Activated CD8-positive, alpha-beta memory T cell treated with anti-CD3 and anti-CD28 coated beads, Interleukin-2, amount 50 U/mL, for 1 hour (primary cell): ENCODE data around the gene TUFT1.
"Not testable (repeated sequence)": the region's sequence is repeated elsewhere in the genome, so short reads cannot be mapped to it uniquely, and the experiment has no call there.

Source experiments
- DNase-seq: peaks from one replicate; pipeline ENCODE4 v3.0.0-alpha.2; 2020; ENCODE audit errors: extremely low read depth

TUFT1 gene

DNA sequence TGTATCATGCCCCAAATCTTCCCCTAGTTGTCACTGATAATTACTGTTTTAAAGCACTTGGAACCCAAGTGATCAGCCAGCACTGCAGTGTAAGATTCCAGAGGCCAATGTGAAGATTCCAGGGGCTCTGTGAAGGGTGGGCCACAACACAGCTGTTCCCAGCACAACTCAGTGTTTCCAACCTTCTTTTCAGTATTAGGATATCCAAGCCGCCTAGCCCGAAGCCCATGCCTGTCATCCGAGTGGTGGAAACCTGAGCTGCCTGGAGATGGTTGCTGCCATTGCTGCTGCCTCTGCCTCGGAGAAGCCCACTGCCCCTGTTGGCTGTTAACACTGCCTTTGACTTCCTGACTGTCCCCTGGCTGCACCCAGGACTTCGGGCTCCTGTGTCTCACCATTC lies 41.3 kb downstream of the TUFT1 start:
- no peak for DNase-seq

DNA sequence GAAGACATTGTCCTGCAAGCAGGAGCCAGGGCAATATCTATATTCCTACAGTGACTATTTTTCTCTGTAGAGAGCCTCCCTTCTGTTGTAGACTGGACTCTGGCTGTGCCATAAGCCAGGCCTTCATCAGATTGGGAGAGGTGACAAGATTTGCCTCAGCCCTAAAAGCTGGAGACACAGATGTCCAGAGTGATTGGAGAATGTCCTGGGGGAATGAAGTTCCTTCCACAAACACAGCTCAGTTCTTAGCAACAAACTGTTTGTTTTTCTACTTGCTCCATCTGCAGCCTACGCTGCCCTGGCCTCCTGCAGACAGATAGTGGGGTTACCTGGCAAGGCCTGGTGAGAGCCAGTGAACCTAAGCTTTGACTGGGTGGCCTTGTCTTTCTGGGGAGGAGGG lies 41.8 kb downstream of the TUFT1 start:
- no peak for DNase-seq

DNA sequence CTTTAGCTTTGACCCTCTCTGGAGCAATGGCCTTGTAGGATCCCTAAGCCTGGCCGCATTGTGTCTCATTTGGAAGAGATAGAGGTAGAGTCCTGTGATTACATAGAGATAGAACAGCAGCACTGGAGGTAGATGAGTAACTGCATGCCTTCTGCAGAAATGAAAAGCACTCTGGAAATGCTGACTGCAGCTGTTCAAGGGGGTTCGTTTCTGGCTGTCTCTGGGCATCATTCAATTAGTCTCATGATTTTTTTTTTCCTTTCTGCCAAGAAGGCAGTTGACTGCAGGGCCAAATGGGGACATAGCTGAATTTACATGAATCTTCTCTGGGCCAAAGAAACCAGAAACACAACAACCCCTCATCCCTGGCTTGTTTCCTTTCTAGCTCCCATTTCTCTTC lies 43.7 kb downstream of the TUFT1 start:
- DNase-seq, result no peak

DNA sequence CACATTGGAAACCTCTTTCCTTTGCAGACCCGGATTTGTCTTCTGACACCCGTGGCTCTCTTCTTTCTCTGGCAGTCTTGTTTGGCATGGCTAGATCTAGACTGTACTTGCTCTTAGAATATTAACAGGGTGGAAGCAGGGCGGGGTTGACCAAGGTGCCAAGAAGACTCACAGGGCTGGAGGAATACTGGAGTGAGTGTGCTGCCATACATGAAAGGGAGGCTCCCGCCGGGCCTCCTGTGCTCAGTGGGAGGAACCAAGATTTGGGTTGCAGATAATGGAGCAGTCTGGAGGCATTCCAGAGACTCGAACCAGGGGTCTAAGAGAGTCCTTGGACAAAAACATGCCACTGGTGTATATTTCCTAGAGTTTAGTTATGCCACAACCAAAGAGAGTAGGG lies 44.2 kb downstream of the TUFT1 start:
- DNase-seq, result no peak

DNA sequence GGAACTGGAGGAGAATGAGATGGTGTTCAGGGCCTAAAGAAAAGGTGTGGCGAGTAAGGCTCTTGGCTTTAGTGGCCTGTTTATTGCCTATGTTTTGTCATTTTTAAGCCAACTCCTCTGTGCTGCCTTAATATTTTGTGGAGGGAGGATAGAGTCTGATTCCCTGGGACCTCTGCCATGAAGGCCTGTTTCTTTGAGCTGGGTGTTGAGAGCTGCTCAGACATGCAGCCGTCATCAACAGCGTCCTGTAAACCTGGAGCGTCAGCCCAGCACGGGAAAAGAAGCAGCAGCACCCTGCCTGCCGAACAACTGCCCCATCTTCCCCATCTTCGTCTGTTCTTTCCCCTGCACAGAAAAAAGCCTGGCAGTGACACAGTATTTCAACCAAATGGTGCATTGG lies 44.7 kb downstream of the TUFT1 start:
- no peak for DNase-seq

DNA sequence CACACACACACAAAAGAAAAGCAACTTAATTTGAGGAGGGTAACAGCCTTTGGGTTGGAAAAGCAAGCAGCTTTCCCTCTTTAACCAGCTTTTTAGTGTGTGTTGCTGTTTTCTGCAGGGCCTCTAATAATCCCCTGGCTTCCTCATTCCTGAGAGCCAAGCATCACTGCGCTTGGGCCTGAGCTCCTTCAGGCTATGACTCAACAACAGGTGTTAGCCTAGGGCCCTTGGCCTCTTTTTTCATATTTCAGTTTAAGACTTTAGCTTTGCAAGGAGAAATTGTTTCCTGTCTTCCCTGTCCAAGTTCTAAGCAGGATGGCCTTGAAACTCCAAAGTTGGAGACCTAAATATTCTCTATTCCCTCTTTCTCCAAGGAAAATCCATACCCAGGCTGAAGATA lies 45.5 kb downstream of the TUFT1 start:
- no peak for DNase-seq

DNA sequence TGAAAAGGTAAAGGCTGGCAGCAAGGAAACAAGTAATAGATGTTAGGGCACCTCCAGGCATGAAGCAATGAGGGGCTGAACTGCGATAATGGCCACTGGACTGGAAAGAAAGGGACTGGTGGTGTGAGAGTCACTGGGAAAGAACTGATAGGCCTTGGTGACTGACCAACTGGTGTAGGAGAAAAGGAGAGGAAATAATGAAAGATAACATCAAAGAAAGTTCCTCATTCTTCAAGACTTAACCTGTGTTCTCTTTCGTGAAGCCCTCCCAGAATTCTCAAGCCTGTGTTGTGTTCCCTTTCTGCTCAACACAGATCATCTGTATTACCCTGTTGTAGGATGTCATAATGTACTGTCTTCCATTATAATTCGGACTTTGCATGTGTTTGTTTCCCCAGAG lies 50.9 kb downstream of the TUFT1 start:
- no peak for DNase-seq

DNA sequence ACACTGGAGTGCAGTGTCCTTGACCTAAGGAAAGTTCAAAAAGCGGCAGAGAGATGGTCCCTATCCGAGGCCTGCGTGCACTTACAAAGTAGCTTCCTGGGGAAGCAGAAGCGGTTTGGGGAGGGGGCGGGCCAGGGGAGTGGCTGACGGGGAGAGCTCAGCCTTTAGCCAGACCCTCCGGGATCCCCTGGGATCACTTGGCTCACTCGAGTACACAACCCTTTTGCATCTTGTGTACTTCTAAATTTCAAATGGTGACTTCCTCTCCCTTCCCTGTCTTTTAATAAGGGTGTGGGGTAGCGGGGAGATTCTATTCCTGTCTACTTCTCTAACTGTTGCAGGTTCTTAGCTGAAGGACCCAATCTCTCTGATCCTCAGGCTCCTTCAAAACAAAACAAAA lies 53.6 kb downstream of the TUFT1 start:
- no peak for DNase-seq

DNA sequence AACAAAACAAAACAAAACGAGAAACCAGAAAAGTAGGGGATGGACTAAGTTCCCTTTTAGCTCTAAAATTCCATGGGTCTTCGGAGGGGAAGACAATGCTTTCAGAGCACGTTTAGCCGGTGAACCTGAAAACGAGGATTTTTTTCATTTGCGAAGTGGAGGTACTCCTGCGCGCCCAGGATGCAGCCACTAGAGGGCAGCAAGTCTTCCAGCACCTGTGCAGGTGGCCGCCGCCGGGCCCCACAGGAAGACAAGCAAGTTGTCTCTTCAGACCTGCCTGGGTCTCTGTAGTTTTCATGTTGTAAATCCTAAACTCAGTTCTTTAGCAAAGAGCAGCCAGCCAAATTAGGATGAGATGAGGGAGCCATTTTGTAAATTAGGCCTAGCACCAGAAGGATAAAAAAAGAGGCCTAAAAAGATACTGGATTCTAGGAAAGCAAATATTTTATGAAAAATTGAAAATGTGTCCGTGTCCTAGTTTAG lies 54.1 kb downstream of the TUFT1 start:
- DNase-seq, result peak; percentile 65

DNA sequence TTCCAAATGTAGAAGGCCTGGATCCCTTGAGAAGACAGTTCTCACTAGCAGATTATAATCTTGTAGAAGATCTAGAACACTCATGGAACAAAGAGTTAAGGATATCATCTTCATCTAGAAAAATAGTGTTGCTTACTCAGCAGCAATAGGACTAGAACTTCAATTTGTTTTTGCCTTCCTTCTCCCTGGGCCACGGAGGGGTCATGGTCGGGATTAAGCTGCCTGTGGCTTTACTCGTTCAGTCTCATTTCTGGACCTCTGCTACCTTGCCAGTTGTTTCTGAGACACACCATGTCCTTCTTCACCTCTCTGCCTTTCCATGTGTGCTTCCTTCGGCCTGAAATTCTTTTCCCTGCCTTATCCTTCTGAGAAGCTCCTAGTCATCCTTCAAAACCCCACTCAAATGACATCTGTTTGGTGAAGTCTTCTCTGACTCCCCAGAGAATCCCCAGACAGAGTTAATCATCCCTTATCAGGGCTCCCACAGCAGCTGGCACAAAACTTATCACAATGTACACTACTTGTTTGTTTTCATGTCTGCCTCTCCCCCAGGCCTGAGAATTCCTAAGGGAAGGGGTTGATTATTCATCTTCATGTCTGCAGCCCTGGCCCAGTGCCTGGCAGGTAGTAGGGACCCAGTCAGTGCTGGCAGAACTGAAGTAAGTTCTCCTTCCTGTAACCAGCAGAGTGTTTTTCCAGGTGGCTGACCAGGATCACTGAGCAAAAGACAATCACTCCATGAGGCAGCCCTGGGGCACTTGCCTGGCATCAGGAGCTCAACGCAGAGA lies 56.3 kb downstream of the TUFT1 start:
- no peak for DNase-seq

DNA sequence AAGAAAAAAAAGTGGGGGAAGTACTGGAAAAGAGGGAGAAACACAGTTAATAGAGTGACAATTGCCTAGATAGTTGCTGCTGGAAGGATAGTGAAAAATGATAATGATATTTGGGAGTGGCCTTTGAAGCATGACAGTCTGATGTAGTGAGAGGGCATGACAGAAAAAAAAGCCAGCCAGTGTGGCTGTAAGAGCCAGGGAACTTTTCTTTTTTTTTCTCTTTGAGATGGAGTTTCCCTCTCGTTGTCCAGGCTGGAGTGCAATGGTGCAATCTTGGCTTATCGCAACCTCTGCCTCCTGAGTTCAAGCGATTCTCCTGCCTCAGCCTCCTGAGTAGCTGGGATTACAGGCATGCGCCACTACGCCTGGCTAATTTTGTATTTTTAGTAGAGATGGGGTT lies 62.4 kb downstream of the TUFT1 start:
- not testable (repeated sequence) for DNase-seq

DNA sequence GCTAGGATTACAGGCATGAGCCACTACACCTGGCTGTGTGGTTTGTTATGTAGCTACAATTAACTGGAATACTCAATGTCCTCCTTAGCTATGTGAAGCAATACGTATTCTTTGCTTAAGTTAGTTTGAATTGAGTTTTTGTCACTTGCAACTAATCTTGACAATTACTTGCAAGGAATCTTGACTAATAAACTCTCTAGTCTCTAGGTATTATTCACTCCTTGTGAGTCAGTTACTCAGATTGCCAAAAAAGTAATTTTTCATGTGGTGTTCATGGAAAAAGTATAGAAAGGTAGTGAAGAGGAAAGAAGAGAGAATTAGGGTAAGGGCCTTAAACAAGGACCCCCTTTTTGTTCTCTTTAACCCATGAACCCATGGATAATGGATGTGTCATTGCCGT lies 64.2 kb downstream of the TUFT1 start:
- no peak for DNase-seq

DNA sequence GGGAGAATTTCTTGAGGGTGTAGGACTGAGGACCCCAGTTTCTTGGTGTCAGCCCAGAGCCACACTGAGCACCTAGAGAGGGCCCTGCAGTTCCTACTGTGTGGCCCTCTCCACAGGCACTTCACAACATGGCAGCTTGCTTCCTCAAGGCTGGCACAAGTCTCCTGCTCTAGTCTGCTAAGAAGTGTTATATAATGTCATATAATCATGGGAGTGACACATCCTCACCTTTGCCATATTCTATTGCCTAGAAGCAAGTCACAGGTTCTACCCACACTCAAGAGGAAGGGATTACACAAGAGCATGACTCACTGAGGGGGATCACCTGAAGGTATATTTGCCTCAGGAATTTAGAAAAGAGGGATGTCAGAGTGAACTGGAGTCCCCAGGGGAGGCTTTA lies 66.3 kb downstream of the TUFT1 start:
- DNase-seq, result no peak

DNA sequence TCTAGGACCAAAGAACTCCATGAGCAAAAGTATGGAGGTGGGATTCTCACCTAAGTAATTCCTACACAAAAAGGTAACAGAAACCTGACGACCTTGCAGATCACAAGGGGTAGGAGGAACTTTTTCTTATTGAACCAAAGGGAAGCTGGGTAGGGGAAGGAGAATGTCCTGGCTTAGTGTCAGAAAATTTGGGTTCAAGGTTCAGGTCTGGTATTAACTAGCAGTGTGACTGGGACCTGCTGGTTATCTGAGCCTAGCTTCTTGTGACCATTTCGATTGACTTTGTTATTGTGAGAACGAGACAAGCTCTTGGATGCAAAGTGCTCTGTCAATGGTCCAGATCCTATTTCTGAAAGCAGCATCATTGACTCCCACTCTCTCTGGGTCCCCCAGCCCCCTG lies 66.7 kb downstream of the TUFT1 start:
- no peak for DNase-seq

DNA sequence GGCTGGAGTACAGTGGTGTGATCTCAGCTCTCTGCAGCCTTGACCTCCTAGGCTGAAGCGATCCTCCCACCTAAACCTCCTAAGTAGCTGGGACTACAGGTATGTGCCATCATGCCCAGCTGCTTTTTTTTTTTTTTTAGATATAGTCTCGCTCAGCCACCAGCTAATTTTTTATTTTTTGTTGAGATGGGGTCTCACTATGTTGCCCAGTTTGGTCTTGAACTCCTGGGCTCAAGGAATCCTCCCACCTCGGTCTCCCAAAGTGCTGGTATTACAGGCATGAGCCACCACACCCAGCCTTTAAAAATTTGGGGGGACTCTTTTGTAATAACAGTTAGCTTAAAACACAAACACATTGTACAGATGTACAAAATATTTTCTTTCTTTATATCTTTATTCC lies 70.0 kb downstream of the TUFT1 start:
- no peak for DNase-seq

DNA sequence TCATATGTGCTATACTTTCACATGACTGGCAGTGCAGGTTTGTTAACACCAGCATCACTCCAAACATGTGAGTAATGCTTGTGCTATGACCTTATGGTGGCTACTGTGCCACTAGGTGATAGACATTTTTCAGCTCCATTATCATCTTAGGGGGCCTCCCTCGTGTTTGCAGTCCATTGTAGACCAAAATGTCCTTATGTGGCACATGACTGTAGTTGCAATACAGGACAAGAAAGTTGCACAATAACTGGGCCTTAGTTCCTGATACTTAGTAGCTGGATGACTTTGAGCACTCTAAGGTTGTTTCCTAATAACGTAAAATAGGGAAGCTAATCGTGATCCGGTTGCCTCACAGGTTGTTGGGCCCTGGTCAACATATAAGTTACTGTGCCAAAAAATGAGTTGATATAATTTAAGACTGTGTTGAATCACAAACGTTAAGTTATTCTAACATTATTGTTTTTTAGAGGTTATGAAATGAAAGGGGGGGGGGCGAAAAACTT lies 71.2 kb downstream of the TUFT1 start:
- no peak for DNase-seq

DNA sequence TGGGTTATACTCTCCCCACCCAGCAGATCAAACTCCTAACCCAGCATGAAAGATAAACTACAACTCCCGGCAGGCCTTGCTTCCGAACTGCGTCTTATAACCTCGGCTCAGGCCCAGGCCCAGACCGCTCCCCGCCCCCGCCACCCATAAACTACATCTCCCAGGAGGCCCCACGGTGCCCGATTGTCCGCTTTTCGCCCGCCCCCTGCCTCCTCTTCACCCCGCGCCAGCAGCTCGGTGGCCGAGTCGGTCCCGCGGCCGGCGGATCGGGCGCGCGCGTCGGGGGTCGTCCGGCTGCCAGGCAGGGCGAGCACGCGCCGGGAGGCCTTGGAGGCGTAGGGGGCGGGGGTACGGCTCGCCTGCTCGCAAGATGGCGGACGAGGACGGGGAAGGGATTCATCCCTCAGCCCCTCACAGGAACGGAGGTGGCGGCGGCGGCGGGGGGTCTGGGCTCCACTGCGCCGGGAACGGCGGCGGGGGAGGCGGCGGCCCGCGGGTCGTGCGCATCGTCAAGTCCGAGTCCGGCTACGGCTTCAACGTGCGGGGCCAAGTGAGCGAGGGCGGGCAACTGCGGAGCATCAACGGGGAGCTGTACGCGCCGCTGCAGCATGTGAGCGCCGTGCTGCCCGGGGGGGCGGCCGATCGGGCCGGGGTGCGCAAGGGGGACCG lies 71.9 kb downstream of the TUFT1 start, which contains the start of gene SNX27:
Gene SNX27 (plus strand): TSS at position 219 of the 669 bp plus-strand sequence. CDS start 152 bp downstream, at position 371.
- peak; percentile 64 for DNase-seq

DNA sequence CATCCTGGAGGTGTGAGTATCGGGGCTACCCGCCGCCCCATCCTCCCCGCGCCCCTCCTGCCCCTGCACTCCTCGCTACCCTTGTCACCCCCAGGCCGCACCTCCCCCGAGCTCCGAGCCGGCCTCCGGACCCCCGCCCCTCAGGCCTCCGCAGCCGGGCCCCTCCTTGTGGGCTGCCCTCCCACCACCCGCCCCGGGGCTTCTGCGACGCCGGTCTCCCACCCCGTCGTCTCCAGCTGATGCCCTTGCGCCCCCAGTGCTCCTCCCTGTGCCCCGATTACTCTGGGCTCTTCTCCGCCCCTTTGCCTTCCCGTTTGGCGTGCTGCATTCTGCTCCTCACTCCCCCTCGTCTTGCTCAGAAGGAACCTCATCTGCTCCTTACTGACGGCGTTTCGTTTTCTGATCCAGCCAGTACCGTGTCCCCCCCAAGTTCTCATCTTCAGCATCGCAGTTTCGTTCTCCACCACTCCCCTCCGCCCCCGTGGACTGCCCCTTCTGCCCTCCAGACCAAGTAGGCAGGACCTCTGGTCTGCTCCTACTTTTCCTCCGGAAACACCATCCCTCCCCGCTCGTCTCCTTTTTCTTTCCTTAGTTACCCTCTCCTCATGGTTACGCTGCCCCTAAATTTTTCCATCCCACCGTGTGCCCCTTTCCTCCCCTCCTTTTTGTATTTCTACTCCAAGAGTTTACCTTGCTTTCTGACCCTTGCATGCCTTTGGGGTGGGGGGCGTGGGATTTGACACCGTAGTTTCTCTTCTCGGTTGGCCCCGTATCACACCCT lies 72.6 kb downstream of the TUFT1 start:
- no peak for DNase-seq

DNA sequence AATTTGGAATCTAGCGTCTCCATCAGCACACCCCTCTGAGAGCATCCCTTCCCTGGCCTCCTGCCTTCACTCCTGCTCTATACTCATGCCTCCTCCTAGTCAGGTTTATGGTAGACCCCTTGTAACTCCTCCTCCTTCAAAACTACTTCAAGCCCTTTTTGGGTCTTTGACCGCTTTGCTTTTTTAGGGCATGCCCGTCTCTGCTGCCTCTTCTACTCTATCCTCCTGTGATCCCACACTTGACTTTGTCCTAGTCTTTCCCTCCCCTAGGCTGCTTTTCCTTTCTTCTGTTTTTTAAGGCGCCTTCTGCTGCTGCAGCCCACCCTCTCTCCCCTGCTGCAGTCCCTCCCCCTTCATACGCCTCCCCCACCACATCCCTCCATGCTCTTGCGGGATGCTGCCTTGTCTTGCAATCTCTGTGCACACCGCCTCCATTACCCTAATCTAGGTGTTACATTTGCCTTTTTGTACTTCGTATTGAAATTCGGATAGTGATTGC lies 73.2 kb downstream of the TUFT1 start:
- DNase-seq, result no peak

DNA sequence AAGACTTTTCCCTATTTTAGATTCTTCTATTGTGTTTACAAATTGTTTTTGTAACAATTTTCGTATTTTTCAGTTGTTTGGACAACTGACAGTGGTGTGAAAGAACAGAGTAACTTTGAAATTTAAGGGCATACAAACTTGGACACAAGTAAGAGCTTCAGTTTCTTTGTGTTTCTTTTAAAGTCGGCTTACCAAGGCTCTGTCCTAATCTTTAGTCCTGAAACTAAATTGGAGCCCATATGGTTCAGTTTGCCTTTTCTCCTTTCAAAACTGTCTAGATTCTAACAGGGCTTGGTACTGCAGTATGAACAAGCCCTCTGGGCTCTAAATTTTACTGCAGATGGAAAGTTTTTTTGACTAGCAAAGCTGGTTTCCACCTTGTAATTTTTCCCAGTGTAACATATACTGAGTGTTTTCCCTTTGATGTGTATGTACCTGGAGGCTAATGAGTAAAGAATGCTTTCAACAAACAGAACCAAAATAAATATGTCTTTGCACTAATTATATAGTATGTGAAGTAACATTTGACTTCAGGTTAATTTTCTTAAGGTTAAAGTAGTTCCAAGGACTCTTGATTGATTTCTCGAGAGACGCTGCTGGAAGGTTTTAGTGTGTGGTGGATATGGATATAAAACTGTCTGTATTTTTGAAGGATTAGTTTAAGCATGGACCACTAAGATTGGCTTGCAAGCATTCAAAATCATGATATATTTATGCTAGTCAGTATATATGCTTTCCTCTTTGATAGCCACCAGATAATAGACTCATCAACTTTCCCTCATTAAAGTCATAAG lies 75.8 kb downstream of the TUFT1 start:
- DNase-seq, result no peak

DNA sequence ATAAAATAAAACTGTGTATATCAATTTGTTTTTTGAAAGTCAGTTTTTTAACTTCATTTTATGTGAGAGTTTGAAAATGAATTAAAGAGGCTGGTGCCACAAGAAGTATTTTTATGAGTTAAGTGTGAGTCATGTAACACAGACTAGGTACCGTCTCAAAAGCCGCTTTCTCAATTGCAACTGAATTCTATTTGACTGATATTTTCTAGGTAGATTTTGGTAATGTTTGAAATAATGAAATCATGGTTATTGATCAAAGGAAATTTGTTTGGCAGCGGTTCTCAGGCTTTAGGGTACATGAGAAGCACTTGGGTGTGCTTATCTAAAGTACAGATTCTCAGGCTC lies 76.4 kb downstream of the TUFT1 start:
- no peak for DNase-seq
